Lower lobe of right lung (tissue), 2 donors: ENCODE results near the gene OSTF1. TPM values are rescaled to one million over a fixed set of nuclear protein-coding genes. Genes with fewer than 3 reads are reported as not detected.

Source experiments
- ATAC-seq, 2 donors: fragments of 200-7000 bp; cut with Tn5 transposase; one replicate each; pipeline ENCODE4 v1.9.1; 2020 to 2022; ENCODE audit warnings: mild to moderate bottlenecking in 2 of 2, moderate library complexity in 2 of 2
- DNase-seq: peaks from one replicate; pipeline ENCODE4 v3.0.0-alpha.2; 2020
- H3K27ac ChIP-seq: fragments of 200-600 bp; one replicate; pipeline ENCODE4 v1.8.0; 2022
- H3K27me3 ChIP-seq: fragments of 200-600 bp; one replicate; pipeline ENCODE4 v1.8.0; 2022; ENCODE audit warnings: low read depth
- H3K36me3 ChIP-seq: fragments of 200-600 bp; one replicate; pipeline ENCODE4 v1.8.0; 2022; ENCODE audit warnings: mild to moderate bottlenecking
- H3K4me1 ChIP-seq: fragments of 200-600 bp; one replicate; pipeline ENCODE4 v1.8.0; 2022
- H3K4me3 ChIP-seq: fragments of 200-600 bp; one replicate; pipeline ENCODE4 v1.8.0; 2022; ENCODE audit warnings: mild to moderate bottlenecking
- H3K9me3 ChIP-seq: fragments of 200-600 bp; one replicate; pipeline ENCODE4 v1.8.0; 2022
- intact Hi-C: fragments of 100-400 bp; cut with DNase I; formaldehyde crosslinking; loops from one replicate; pipeline ENCODE4 v1.11.0; 2022
- total RNA-seq: library from RNA; stranded (reverse); fragmentation: NEBNext Ultra II Directional; extraction: Animal tissue kit (Norgen Biotek cat#: 25700); gene quantifications from one replicate; pipeline ENCODE4 v1.2.1, GENCODE V29; 2021
- TF ChIP-seq, protein P1 (sequence below): fragments of 200-600 bp; IDR thresholded peaks from one replicate; pipeline ENCODE4 v1.8.0; 2022; ENCODE audit warnings: antibody characterized with exemption, mild to moderate bottlenecking
- donor health status: DM: no; HTN: yes; CAD: no; lungs with severe emphysema.

The OSTF1 gene
- total RNA-seq, 1 donor from 2014 or later, result 91.2 TPM

DNA sequence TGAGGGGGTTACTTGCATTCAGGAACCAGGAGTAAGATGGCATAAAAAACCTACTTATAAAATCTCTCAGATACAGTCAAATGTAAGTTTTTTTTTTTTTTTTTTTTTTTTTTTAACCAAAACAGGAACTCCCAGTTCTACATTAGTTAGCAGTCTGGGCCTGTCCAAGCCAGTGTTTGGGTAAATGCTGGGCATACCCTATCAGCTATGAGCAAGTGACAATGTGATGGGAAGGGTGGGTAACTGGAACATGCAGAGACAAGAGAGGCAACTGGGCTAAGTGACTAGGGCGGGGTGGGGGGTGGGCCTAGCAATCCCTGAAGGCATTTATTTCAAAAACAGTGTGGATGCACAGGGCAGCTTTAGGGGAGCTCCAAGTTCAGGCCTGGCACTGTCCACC is 2.7 kb upstream of the OSTF1 start:
- Histone ChIP-seq H3K4me3 (peak overlapping the region; percentile 93), H3K9me3 (no peaks in the 10 kb centered on the region), H3K27me3 (no peaks in the 10 kb centered on the region), H3K27ac (peak overlapping the region; percentile 99), H3K4me1 (peaks cover 54% of the 10 kb centered on the region), H3K36me3 (peaks cover 23% of the 10 kb centered on the region)
- ATAC-seq (no peak), DNase-seq (no peak)
- TF ChIP-seq, protein P1, sequence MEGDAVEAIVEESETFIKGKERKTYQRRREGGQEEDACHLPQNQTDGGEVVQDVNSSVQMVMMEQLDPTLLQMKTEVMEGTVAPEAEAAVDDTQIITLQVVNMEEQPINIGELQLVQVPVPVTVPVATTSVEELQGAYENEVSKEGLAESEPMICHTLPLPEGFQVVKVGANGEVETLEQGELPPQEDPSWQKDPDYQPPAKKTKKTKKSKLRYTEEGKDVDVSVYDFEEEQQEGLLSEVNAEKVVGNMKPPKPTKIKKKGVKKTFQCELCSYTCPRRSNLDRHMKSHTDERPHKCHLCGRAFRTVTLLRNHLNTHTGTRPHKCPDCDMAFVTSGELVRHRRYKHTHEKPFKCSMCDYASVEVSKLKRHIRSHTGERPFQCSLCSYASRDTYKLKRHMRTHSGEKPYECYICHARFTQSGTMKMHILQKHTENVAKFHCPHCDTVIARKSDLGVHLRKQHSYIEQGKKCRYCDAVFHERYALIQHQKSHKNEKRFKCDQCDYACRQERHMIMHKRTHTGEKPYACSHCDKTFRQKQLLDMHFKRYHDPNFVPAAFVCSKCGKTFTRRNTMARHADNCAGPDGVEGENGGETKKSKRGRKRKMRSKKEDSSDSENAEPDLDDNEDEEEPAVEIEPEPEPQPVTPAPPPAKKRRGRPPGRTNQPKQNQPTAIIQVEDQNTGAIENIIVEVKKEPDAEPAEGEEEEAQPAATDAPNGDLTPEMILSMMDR, result no peak
- intact Hi-C loops, result no loop called here

DNA sequence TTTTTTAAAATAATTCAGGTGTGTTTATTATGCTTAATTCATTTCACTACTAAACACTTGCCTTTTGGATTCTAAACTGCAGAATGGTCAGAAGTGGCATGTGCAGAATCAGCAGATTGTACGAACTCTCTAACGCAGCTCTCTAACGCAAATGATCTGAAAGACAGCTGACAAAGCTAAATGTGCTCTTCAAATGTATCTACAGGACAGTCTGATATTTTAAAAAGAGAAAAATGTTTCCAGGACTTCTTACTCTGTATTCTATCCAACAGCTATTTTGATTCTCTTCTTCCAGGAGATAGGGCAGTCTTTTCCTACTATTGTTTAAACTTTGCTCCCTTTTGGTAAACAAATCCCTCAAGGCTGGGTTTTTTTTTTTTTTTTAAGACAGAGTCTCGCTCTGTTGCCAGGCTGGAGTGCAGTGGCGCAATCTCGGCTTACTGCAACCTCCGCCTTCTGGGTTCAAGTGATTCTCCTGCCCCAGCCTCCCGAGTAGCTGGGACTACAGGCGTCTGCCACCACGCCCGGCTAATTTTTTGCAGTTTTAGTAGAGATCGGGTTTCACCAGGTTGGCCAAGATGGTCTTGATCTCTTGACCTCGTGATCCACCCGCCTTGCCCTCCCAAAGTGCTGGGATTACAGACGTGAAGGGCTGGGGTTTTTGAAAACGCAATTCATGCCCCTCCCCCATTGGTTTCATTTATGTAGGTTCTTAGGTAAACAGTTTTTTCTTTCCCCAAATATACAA is 1.6 kb upstream of the OSTF1 start:
- ATAC-seq, result no peak
- TF ChIP-seq, protein P1, result no peak
- Histone ChIP-seq H3K4me1 (peaks cover 64% of the 10 kb centered on the region), H3K4me3 (peak overlapping the region; percentile 93), H3K27ac (peak overlapping the region; percentile 99), H3K27me3 (no peaks in the 10 kb centered on the region), H3K36me3 (peaks cover 12% of the 10 kb centered on the region), H3K9me3 (no peaks in the 10 kb centered on the region)
- peak; percentile 64 for DNase-seq
- intact Hi-C loops, result no loop called here

DNA sequence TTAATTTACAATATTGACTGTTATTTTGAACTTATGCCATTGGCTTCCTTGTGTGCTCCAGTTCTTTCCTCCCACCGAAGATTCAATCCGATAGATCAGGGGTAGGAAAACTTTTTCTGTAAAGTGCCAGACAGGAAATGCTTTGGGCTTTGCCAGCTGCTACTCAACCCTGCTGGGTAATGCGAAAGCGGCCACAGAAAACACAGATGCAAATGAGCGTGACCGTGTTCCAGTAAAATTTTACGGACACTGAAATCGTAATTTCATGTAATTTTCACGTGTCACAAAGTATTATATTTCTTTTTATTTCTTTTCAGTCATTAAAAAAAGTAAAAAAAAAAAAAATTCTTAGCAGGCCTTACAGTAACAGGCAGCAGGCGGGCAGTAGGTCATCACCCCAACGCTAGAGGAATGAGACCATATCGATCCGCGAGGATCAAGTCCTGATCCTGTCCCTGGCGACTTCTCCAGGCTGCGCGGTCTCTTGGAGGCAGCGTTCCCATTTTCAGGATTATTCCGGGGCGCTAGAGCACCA is 958 bp upstream of the OSTF1 start:
- Histone ChIP-seq H3K4me3 (peak overlapping the region; percentile 93), H3K36me3 (peaks cover 8% of the 10 kb centered on the region), H3K9me3 (no peaks in the 10 kb centered on the region), H3K4me1 (peaks cover 70% of the 10 kb centered on the region), H3K27ac (peak overlapping the region; percentile 99), H3K27me3 (no peaks in the 10 kb centered on the region)
- DNase-seq (no peak), ATAC-seq (peak in 1 of 2 donors; percentile 33)
- TF ChIP-seq, protein P1, result no peak
- intact Hi-C loops, result no loop called here

DNA sequence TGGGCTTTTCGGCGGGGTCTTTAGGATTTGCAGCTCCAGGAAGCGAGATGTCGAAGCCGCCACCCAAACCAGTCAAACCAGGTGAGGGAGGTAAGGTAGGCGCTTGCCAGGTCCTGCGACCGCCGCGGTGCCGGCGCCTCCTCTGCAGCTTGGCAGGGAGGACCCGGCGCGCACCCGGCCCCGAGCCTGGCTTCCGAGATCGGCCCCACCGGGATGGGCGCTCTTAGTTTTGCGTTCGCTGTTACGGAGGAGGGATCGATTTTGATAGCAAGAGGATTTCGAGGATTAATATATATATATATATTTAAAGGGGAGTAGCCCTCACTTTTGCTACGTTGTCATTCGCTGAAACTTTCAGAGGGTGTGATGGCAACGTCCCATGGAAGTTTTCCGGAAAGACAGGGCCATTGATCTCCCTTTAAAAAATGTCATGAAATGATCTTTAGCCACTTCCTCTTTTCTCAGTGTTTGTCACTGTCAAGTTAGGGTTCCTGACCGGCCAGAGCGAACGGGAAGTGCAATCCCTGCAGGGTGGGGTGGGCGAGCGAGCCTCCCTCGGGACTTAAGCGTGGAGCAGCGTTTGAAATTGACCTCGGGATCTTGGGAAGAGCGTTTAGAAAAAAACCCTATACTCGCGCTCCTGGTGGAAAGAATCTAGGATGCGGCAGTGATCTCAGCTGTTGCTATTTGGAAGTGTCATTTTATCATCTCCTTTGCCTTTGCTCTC is 495 bp downstream of the OSTF1 start:
- peak overlapping the region; percentile 93 for H3K4me3 ChIP-seq
- TF ChIP-seq, protein P1, result no peak
- no peaks in the 10 kb centered on the region for H3K9me3 ChIP-seq
- no peaks in the 10 kb centered on the region for H3K27me3 ChIP-seq
- H3K27ac ChIP-seq, result peak overlapping the region; percentile 99
- intact Hi-C loops, result no loop called here
- ATAC-seq (peak; percentile 52 to 65), DNase-seq (peak; percentile 87)
- H3K36me3 ChIP-seq, result no peaks in the 10 kb centered on the region
- H3K4me1 ChIP-seq, result peaks cover 75% of the 10 kb centered on the region

DNA sequence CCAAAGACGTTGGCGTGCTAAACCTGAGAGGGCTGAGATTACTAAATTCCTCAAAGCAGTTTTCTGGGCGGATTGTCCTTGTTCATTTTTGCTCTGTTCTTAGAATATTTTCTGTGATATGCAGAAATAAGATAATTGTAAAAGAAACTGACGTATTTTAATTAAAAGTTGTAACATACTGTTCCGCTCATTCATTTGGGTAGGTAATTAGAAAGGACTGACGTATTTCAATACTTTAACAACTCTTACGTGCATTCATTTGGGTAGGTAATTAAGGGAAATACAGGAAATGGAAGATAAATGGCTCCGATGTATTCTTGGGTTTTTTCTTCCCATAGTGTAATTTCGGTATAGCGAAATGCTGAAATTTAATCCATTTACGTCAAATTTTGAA is 1.1 kb downstream of the OSTF1 start:
- no peak for DNase-seq

More for the DNA sequence above, 1.1 kb downstream of the OSTF1 start:
- Histone ChIP-seq H3K9me3 (no peaks in the 10 kb centered on the region), H3K27ac (peak overlapping the region; percentile 99), H3K36me3 (no peaks in the 10 kb centered on the region), H3K4me3 (peak overlapping the region; percentile 93), H3K27me3 (no peaks in the 10 kb centered on the region), H3K4me1 (peaks cover 75% of the 10 kb centered on the region)
- ATAC-seq, result no peak
- intact Hi-C loops, result no loop called here
- TF ChIP-seq, protein P1, result no peak
